COLO668 (cell line): ENCODE measurements around the gene CPZ.
"Not testable (repeated sequence)": the region's sequence is repeated elsewhere in the genome, so short reads cannot be mapped to it uniquely, and the experiment has no call there.

ENCODE experiments used
- DNase-seq: peaks from one replicate; lab custom pipeline; 2025; ENCODE audit not compliant: unreplicated experiment; lab: John Stamatoyannopoulos, UW

Gene CPZ

GRCh38 chr4:8556341-8557150 lies 36.0 kb upstream of the CPZ start:
- DNase-seq = no peak

DNA sequence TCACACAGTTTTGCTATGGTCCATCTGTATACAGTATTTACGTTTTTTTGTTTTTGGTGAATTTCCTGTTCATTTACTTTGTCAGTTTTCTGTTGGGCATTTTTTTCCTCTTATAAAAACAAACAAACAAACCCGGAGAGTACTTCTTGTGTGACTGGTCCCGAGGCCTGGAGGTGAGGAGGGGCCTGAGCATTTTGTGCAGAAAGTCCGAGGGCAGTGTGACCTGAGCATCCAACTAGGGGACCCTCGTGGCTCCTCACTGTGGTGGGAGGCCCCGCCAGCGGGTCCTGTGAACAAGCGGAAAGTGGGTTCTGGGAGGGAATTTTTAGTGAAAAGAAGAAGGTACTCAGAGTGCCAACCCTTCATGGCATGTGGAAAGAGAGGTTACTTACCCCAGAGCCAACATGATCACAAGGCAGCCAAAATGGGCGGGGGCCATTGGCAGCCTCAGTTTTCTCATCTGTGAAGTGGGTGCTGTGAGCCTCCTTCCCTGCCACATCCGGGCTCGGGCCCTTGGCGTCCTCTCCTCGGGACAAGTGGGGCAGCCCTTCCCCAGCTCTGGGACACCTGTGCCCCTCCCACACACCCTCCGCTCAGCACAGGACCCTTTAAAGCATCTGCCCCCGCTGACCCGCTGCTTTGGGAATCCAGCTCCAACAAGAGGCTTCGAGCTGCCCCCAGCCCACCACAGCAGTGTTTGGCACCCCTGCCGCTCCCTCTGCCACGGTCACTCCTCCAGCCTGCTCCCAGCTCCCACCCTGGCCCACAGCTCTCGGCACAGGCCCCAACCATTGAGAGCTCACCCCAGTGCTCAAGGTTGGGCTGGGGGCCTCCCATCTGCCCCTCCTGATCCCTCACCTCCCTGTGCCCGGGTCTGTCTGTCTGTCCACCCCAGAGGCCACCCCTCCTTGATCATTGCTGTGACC lies 35.2 kb upstream of the CPZ start:
- no peak for DNase-seq

- DNase-seq = no peak
Observed at GRCh38 chr4:8558080-8558960, 34.2 kb upstream of the CPZ start.

- no peak for DNase-seq
Observed at GRCh38 chr4:8559011-8559410, 33.6 kb upstream of the CPZ start.

GRCh38 chr4:8559524-8560264 lies 32.9 kb upstream of the CPZ start:
- DNase-seq = no peak

GRCh38 chr4:8560265-8561047 lies 32.1 kb upstream of the CPZ start:
- no peak for DNase-seq

GRCh38 chr4:8564595-8564994 lies 28.0 kb upstream of the CPZ start:
- DNase-seq = no peak

- no peak for DNase-seq
Observed at GRCh38 chr4:8568068-8568668, 24.4 kb upstream of the CPZ start.

GRCh38 chr4:8570201-8570600 lies 22.4 kb upstream of the CPZ start:
- DNase-seq = no peak

- no peak for DNase-seq
Observed at GRCh38 chr4:8571702-8572685, 20.6 kb upstream of the CPZ start.

DNA sequence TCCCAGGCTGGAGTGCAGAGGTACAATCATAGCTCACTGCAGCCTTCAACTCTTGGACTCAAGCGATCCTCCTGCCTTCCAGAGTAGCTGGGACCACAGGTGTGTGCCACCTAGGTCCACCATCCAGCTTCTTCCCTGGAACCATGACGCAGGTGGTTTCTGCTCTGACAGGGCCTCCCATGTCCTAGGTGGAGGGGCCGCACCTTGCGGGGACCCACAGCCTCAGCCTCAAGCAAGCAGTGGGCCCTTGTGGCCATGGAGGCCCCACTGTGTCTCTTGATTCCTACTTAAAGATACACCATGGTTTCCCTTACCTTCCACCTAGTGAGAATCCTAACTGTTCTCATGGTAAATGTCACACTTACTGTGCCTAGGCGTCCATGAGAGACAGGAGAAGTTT lies 19.3 kb upstream of the CPZ start:
- no peak for DNase-seq

- no peak for DNase-seq
Observed at GRCh38 chr4:8574796-8575370, 17.7 kb upstream of the CPZ start.

- no peak for DNase-seq
Observed at GRCh38 chr4:8575457-8575856, 17.1 kb upstream of the CPZ start.

GRCh38 chr4:8576591-8576990 lies 16.0 kb upstream of the CPZ start:
- not testable (repeated sequence) for DNase-seq

- no peak for DNase-seq
Observed at GRCh38 chr4:8577046-8577445, 15.5 kb upstream of the CPZ start.

GRCh38 chr4:8577972-8578371 lies 14.6 kb upstream of the CPZ start:
- no peak for DNase-seq

DNA sequence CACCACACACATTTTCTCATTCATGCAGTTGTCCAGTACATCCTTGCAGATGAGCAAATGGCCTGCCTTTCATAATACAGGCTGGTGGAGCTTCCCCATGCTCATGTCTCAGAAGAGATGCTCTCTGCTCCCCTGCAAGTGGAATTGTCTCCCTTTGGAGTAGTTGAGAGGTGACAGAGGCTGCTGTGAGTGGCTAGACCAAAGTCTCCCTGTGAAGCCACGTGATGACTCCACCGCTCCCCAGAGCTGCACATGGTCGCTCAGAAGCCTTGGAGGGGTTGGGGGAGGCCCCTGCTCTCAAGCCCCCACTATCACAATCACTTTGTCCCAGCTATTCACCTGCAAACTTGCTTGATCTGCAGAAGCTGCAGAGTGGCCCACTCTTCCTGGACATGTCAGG lies 13.8 kb upstream of the CPZ start:
- no peak for DNase-seq
